GM12873 (cell line): Measurements from ENCODE around the gene C9.

Experiments
- TF ChIP-seq, protein P1 (sequence below): IDR thresholded peaks from 2 replicates; pipeline ENCODE4 v1.5.1; 2012; ENCODE audit warnings: low read depth, mild to moderate bottlenecking, moderate library complexity, low read length, control low read depth; ENCODE audit not compliant: insufficient read depth; ENCODE audit errors: missing control alignments

Gene C9

GRCh38 chr5:39370555-39371366 is 6.5 kb upstream of the C9 start:
- TF ChIP-seq, protein P1, sequence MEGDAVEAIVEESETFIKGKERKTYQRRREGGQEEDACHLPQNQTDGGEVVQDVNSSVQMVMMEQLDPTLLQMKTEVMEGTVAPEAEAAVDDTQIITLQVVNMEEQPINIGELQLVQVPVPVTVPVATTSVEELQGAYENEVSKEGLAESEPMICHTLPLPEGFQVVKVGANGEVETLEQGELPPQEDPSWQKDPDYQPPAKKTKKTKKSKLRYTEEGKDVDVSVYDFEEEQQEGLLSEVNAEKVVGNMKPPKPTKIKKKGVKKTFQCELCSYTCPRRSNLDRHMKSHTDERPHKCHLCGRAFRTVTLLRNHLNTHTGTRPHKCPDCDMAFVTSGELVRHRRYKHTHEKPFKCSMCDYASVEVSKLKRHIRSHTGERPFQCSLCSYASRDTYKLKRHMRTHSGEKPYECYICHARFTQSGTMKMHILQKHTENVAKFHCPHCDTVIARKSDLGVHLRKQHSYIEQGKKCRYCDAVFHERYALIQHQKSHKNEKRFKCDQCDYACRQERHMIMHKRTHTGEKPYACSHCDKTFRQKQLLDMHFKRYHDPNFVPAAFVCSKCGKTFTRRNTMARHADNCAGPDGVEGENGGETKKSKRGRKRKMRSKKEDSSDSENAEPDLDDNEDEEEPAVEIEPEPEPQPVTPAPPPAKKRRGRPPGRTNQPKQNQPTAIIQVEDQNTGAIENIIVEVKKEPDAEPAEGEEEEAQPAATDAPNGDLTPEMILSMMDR, result no peak

DNA sequence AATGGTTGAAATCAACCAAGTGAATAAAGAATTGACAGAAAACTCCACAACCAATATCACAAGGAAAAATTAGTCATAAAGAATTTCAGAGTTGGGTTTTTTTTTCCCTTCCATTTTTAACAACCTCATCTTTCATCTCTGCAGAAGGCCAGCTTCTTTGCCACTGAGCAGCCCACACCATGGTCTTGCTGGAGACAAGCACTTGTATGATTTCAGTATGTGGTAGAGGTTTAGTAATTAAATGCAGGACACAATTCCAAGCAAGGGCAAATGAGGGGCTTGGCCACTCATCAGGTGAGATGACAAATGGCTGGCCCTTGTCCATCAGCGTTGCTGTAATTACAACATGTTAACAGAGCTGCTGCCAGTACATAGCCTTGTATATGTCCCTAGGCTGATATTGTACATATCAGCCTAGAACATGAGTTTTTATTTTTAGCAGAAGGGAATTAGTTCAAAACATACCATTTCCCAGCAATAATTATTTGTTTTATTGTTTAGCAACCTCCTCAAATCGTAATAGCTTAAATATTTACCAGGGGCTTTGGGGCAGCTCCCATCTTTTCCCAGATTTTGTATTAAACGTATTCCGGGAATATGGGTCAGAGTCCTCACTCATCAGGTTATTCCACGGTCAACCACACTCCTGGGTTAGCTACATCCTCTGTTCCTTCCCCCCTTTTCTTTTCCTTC is 5.0 kb upstream of the C9 start:
- TF ChIP-seq, protein P1, result no peak

DNA sequence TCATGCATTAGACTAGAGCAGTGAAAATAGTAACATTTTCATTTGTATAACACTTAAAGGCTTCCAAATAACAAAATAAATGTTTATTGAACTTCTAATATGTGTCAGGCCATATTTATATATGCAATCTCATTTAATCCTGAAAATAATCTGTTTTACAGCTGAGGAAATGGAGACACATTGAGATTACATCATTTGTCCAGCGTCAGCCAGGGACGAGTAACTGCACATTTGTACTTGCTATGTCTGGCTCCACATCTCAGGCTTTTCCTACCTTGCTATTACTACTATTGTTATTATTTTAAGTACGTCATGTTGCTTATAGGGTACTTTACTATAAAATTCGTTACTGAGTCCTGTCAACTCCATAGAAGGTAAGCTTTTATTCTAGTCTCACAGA is 3.8 kb upstream of the C9 start:
- TF ChIP-seq, protein P1, result no peak

- TF ChIP-seq, protein P1, result no peak
Observed at GRCh38 chr5:39367711-39368110, 3.4 kb upstream of the C9 start.

GRCh38 chr5:39363217-39363616 is 1.1 kb downstream of the C9 start:
- TF ChIP-seq, protein P1, result no peak

GRCh38 chr5:39362646-39363045 is 1.6 kb downstream of the C9 start:
- TF ChIP-seq, protein P1, result no peak

DNA sequence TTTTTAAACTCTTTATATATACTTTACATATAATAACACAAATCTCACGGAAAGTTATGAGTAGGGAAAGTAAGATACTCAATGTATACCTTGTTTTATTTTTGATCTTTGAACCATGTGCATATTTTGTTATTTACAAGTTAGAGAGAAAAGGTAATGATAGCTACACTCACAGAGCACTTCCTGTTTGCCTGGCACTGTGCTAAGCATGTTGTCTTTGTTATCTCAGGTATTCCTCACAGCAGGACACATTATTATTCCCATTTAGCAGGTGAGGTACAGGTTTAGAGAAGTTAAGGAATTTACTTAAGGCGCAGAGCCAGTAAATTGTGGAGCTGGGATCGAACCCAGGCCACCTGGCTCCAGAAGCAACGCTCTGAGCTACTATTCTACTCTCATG is 3.0 kb downstream of the C9 start:
- TF ChIP-seq, protein P1, result no peak
